ENCODE results near the gene GRAMD1A. TPM values are rescaled to one million over a fixed set of nuclear protein-coding genes. Genes with fewer than 3 reads are reported as not detected.

Gene GRAMD1A
- total and polyA plus RNA-seq, 9 of the 15 experiments (the other 6 are each of a cell fraction or from before 2014, with no cell fraction given) = 1.4 to 63.8 (median 38.5) TPM

- TF ChIP-seq, protein P1, sequence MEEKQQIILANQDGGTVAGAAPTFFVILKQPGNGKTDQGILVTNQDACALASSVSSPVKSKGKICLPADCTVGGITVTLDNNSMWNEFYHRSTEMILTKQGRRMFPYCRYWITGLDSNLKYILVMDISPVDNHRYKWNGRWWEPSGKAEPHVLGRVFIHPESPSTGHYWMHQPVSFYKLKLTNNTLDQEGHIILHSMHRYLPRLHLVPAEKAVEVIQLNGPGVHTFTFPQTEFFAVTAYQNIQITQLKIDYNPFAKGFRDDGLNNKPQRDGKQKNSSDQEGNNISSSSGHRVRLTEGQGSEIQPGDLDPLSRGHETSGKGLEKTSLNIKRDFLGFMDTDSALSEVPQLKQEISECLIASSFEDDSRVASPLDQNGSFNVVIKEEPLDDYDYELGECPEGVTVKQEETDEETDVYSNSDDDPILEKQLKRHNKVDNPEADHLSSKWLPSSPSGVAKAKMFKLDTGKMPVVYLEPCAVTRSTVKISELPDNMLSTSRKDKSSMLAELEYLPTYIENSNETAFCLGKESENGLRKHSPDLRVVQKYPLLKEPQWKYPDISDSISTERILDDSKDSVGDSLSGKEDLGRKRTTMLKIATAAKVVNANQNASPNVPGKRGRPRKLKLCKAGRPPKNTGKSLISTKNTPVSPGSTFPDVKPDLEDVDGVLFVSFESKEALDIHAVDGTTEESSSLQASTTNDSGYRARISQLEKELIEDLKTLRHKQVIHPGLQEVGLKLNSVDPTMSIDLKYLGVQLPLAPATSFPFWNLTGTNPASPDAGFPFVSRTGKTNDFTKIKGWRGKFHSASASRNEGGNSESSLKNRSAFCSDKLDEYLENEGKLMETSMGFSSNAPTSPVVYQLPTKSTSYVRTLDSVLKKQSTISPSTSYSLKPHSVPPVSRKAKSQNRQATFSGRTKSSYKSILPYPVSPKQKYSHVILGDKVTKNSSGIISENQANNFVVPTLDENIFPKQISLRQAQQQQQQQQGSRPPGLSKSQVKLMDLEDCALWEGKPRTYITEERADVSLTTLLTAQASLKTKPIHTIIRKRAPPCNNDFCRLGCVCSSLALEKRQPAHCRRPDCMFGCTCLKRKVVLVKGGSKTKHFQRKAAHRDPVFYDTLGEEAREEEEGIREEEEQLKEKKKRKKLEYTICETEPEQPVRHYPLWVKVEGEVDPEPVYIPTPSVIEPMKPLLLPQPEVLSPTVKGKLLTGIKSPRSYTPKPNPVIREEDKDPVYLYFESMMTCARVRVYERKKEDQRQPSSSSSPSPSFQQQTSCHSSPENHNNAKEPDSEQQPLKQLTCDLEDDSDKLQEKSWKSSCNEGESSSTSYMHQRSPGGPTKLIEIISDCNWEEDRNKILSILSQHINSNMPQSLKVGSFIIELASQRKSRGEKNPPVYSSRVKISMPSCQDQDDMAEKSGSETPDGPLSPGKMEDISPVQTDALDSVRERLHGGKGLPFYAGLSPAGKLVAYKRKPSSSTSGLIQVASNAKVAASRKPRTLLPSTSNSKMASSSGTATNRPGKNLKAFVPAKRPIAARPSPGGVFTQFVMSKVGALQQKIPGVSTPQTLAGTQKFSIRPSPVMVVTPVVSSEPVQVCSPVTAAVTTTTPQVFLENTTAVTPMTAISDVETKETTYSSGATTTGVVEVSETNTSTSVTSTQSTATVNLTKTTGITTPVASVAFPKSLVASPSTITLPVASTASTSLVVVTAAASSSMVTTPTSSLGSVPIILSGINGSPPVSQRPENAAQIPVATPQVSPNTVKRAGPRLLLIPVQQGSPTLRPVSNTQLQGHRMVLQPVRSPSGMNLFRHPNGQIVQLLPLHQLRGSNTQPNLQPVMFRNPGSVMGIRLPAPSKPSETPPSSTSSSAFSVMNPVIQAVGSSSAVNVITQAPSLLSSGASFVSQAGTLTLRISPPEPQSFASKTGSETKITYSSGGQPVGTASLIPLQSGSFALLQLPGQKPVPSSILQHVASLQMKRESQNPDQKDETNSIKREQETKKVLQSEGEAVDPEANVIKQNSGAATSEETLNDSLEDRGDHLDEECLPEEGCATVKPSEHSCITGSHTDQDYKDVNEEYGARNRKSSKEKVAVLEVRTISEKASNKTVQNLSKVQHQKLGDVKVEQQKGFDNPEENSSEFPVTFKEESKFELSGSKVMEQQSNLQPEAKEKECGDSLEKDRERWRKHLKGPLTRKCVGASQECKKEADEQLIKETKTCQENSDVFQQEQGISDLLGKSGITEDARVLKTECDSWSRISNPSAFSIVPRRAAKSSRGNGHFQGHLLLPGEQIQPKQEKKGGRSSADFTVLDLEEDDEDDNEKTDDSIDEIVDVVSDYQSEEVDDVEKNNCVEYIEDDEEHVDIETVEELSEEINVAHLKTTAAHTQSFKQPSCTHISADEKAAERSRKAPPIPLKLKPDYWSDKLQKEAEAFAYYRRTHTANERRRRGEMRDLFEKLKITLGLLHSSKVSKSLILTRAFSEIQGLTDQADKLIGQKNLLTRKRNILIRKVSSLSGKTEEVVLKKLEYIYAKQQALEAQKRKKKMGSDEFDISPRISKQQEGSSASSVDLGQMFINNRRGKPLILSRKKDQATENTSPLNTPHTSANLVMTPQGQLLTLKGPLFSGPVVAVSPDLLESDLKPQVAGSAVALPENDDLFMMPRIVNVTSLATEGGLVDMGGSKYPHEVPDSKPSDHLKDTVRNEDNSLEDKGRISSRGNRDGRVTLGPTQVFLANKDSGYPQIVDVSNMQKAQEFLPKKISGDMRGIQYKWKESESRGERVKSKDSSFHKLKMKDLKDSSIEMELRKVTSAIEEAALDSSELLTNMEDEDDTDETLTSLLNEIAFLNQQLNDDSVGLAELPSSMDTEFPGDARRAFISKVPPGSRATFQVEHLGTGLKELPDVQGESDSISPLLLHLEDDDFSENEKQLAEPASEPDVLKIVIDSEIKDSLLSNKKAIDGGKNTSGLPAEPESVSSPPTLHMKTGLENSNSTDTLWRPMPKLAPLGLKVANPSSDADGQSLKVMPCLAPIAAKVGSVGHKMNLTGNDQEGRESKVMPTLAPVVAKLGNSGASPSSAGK (IDR thresholded peaks at IDR 0.05) = no peak
- TF ChIP-seq ZBTB8A (IDR thresholded peaks at IDR 0.05; ENCODE audit: partially characterized antibody) (no peak), NBN (IDR thresholded peaks at IDR 0.05; ENCODE audit: low read depth) (no peak), TRIM24 (IDR thresholded peaks at IDR 0.05) (no peak), JUN (IDR thresholded peaks at IDR 0.05; ENCODE audit: borderline replicate concordance, low read depth, low read length) (no peak), JUN (CRISPR knock-in tag; IDR thresholded peaks at IDR 0.05; ENCODE audit: borderline replicate concordance) (no peak), SIRT6 (IDR thresholded peaks at IDR 0.05; ENCODE audit: low read depth, low read length) (no peak), ESRRB (CRISPR knock-in tag; IDR thresholded peaks at IDR 0.05; ENCODE audit: borderline replicate concordance) (no peak), ZNF445 (CRISPR knock-in tag; IDR thresholded peaks at IDR 0.05; ENCODE audit: low read depth) (no peak)
- TF ChIP-seq, protein P2, sequence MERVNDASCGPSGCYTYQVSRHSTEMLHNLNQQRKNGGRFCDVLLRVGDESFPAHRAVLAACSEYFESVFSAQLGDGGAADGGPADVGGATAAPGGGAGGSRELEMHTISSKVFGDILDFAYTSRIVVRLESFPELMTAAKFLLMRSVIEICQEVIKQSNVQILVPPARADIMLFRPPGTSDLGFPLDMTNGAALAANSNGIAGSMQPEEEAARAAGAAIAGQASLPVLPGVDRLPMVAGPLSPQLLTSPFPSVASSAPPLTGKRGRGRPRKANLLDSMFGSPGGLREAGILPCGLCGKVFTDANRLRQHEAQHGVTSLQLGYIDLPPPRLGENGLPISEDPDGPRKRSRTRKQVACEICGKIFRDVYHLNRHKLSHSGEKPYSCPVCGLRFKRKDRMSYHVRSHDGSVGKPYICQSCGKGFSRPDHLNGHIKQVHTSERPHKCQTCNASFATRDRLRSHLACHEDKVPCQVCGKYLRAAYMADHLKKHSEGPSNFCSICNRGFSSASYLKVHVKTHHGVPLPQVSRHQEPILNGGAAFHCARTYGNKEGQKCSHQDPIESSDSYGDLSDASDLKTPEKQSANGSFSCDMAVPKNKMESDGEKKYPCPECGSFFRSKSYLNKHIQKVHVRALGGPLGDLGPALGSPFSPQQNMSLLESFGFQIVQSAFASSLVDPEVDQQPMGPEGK (CRISPR knock-in tag; IDR thresholded peaks at IDR 0.05; ENCODE audit: borderline replicate concordance) = no peak
Measured at GRCh38 chr19:35004517-35005255, 4.6 kb downstream of the GRAMD1A start (continued).
